ENCODE data around the gene EGFR. TPM values are rescaled to one million over a fixed set of nuclear protein-coding genes. Genes with fewer than 3 reads are reported as not detected.
"Not testable (repeated sequence)": the region's sequence is repeated elsewhere in the genome, so short reads cannot be mapped to it uniquely, and the experiment has no call there.

Gene EGFR
- total RNA-seq, 2 experiments from 2014 or later: not detected

DNA sequence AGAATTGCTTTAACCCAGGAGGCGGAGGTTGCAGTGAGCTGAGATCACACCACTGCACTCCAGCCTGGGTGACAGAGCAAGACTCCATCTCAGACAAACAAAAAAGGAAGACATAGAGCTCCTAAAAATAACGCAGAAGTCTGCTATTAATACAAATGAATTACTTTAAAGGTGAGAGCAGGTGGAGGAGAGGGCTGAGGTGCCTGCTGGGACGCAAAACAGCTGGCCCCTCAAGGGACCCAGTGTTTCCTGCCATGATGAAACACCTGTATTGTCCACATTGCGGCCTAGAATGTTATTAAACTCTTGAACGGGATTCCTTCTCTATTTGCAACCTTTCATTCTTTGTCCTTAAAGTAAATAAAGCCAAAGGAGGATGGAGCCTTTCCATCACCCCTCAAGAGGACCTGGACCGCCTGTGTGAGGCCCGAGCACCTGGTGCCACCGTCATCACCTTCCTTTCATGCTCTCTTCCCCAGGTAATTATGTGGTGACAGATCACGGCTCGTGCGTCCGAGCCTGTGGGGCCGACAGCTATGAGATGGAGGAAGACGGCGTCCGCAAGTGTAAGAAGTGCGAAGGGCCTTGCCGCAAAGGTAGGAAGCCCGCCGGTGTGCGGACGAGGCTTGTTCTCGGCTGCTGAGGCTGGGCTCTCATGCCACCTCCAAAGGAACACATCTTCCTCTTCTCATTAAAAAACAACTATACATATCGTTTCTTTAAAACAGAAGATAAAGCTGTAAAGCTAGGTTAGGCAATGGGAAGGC lies 136.7 kb downstream of the EGFR start:
- POLR2A ChIA-PET: no interaction called here
- CTCF ChIA-PET: interaction anchor here (1.0 kb wide), 1 partner anchor 25 kb away, joined by 3 read pairs; no protein-coding TSS in a partner anchor

- ChIA-PET CTCF (no interaction called here), POLR2A (no interaction called here)
These were observed 138.3 kb downstream of the EGFR start for GRCh38 chr7:55156919-55157763.

- CTCF ChIA-PET: no interaction called here
- POLR2A ChIA-PET: no interaction called here
These were observed 138.9 kb downstream of the EGFR start for GRCh38 chr7:55157764-55158105.

- CTCF ChIA-PET: no interaction called here
- POLR2A ChIA-PET: no interaction called here
These were observed 139.9 kb downstream of the EGFR start for GRCh38 chr7:55158541-55159382.

DNA sequence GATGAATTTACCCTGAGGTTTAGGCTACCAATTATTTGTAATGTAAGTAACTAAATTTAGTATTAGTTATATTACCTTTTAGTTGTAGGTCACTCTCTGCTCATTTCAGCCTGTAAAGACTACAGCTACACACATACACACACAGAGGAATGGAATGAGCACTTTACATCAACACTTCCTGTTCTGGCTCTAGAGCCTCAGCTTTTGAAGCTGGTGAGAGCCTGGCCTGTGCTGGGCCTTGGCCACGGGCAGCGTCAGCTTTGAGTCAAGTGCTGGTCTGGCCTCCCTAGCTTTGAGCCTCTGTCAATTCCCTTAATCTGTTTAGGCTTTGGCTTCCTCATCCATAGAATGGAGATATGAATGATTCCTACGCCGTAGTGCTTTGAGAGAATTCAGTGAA lies 141.7 kb downstream of the EGFR start:
- CTCF ChIA-PET: no interaction called here
- POLR2A ChIA-PET: no interaction called here

DNA sequence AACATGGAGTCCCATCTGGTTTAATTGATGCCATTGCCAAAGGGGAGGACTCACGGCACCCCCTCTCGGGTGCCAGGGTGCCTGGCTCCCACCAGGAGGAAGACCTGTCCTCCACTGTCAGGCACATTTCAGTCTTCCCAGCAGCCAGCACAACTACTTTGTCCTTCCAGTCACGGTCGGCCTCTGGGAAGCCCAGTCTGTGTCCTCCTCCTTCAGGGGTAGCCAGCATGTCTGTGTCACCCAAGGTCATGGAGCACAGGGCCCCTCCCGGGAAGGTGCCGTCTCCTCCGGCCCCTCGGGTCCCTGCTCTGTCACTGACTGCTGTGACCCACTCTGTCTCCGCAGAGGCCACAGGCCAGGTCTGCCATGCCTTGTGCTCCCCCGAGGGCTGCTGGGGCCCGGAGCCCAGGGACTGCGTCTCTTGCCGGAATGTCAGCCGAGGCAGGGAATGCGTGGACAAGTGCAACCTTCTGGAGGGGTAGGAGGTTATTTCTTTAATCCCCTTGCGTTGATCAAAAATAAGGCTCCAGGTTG lies 142.4 kb downstream of the EGFR start:
- ChIA-PET POLR2A (no interaction called here), CTCF (no interaction called here)

- ChIA-PET CTCF (no interaction called here), POLR2A (no interaction called here)
These were observed 143.7 kb downstream of the EGFR start for GRCh38 chr7:55162476-55162875.

DNA sequence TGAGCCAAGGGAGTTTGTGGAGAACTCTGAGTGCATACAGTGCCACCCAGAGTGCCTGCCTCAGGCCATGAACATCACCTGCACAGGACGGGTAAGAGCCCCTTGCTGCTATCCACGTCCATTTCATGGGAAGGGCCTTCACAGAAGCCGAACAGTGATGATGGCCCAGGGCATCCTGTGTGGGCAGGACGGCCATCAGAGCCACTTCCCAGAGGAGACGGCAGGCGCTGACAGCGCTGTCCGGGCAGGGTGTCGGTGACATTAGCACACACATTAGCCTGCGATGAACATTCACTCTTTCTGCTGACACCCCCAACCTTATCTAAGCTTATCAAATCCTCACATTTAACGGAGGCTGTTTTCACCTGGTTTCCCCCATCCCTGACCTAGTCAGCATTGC lies 144.9 kb downstream of the EGFR start:
- CTCF ChIA-PET: no interaction called here
- POLR2A ChIA-PET: no interaction called here

GRCh38 chr7:55164527-55164926 lies 145.7 kb downstream of the EGFR start:
- POLR2A ChIA-PET: no interaction called here

GRCh38 chr7:55165176-55165861 lies 146.5 kb downstream of the EGFR start:
- CTCF ChIA-PET: no interaction called here
- POLR2A ChIA-PET: no interaction called here

More at GRCh38 chr7:55164527-55164926, 145.7 kb downstream of the EGFR start:
- CTCF ChIA-PET: no interaction called here

- POLR2A ChIA-PET, CTCF ChIA-PET: not testable (repeated sequence)
These were observed 148.5 kb downstream of the EGFR start for GRCh38 chr7:55167296-55167695.

- ChIA-PET CTCF (no interaction called here), POLR2A (no interaction called here)
These were observed 151.7 kb downstream of the EGFR start for GRCh38 chr7:55170335-55171069.

- CTCF ChIA-PET: no interaction called here
- POLR2A ChIA-PET: no interaction called here
These were observed 152.3 kb downstream of the EGFR start for GRCh38 chr7:55171157-55171556.

- CTCF ChIA-PET: no interaction called here
- POLR2A ChIA-PET: no interaction called here
These were observed 153.3 kb downstream of the EGFR start for GRCh38 chr7:55172161-55172560.

- ChIA-PET CTCF (no interaction called here), POLR2A (no interaction called here)
These were observed 154.2 kb downstream of the EGFR start for GRCh38 chr7:55172881-55173609.

GRCh38 chr7:55173671-55174070 lies 154.9 kb downstream of the EGFR start:
- CTCF ChIA-PET: no interaction called here
- POLR2A ChIA-PET: no interaction called here

GRCh38 chr7:55174456-55174855 lies 155.6 kb downstream of the EGFR start:
- ChIA-PET POLR2A (no interaction called here), CTCF (no interaction called here)

DNA sequence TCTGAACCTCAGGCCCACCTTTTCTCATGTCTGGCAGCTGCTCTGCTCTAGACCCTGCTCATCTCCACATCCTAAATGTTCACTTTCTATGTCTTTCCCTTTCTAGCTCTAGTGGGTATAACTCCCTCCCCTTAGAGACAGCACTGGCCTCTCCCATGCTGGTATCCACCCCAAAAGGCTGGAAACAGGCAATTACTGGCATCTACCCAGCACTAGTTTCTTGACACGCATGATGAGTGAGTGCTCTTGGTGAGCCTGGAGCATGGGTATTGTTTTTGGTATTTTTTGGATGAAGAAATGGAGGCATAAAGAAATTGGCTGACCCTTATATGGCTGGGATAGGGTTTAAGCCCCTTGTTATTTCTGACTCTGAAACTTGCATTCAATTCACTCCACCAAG lies 156.0 kb downstream of the EGFR start:
- ChIA-PET CTCF (no interaction called here), POLR2A (no interaction called here)

- POLR2A ChIA-PET: no interaction called here
These were observed 158.3 kb downstream of the EGFR start for GRCh38 chr7:55177068-55177530.

More at GRCh38 chr7:55177068-55177530, 158.3 kb downstream of the EGFR start:
- CTCF ChIA-PET: no interaction called here
